HepG2 (cell line): Measurements from ENCODE around the gene CTNNA2. TPM values are rescaled to one million over a fixed set of nuclear protein-coding genes. Genes with fewer than 3 reads are reported as not detected.

ENCODE experiments used
- ATAC-seq: fragments of 200-7000 bp; cut with Tn5 transposase; 3 replicates; pipeline ENCODE4 v1.9.1; 2020; ENCODE audit warnings: mild to moderate bottlenecking, moderate library complexity
- BruUV-seq: library from RNA; stranded (reverse); fragments of 400-500 nt; replicated peaks from 2 replicates; lab custom pipeline; 2021; lab: Mats Ljungman, UMichigan
- CTCF ChIA-PET: fragments of 300-600 bp; formaldehyde crosslinking; extraction: SDS; loops from one replicate; lab custom pipeline; 2021; ENCODE audit warnings: low total read pairs, inconsistent platforms, low intra/inter-chr PET ratio; lab: Yijun Ruan, JAX
- POLR2A ChIA-PET: fragments of 350-600 bp; sonication (Branson Sonifier 250); formaldehyde crosslinking; loops from one replicate; lab custom pipeline; 2020; ENCODE audit warnings: antibody characterized with exemption, inconsistent platforms; lab: Yijun Ruan, JAX
- DNase-seq: peaks from one replicate; pipeline ENCODE4 v3.0.0-alpha.2; 2015; ENCODE audit warnings: low spot score
- FAIRE-seq: peaks from 3 replicates; lab custom pipeline; 2011; peaks lifted over from hg19 to GRCh38; lab: Jason Lieb, UNC
- H2AFZ ChIP-seq: one replicate; pipeline ENCODE4 v1.6.1; 2011; ENCODE audit warnings: low read length, inconsistent platforms
- H3K27ac ChIP-seq: fragments of 300-600 bp; 3 replicates; pipeline ENCODE4 v1.8.0; 2011; ENCODE audit warnings: mixed run types, mild to moderate bottlenecking, mixed read lengths, low read length, inconsistent platforms; ENCODE audit not compliant: insufficient read depth; ENCODE audit errors: extremely low read length
- H3K27me3 ChIP-seq, 2 experiments: fragments of 200-600 bp in 1 of 2; 2 replicates in 1 of 2; 3 replicates in 1 of 2; pipeline versions ENCODE4 v1.6.0 to v1.8.0; 2011; ENCODE audit warnings: low read length in 2 of 2, mild to moderate bottlenecking in 2 of 2, moderate library complexity in 2 of 2, inconsistent platforms in 1 of 2; ENCODE audit not compliant: insufficient read depth in 2 of 2, control insufficient read depth in 1 of 2
- H3K36me3 ChIP-seq, 2 experiments: fragments of 200-600 bp in 1 of 2; replicated peaks in 1 of 2; 2 replicates in 1 of 2; 3 replicates in 1 of 2; pipeline versions ENCODE4 v1.5.1 to v1.8.0; 2011; ENCODE audit warnings: low read length in 2 of 2, inconsistent platforms in 1 of 2; ENCODE audit not compliant: insufficient read depth in 2 of 2, control insufficient read depth in 1 of 2
- H3K4me1 ChIP-seq: 2 replicates; pipeline ENCODE4 v1.5.1; 2012; ENCODE audit warnings: low read length, inconsistent platforms; ENCODE audit not compliant: insufficient read depth
- H3K4me2 ChIP-seq: 2 replicates; pipeline ENCODE4 v1.6.0; 2011; ENCODE audit warnings: low read depth, low read length, inconsistent platforms
- H3K4me3 ChIP-seq, 3 experiments: fragments of 200-600 bp in 1 of 3; sonication (generic), shearing (Covaris generic) in 1 of 3; replicated peaks in 1 of 3; 2 replicates each; pipeline ENCODE4 v1.5.1; 2011 to 2016; ENCODE audit warnings: low read length in 3 of 3, inconsistent platforms in 2 of 3, low read depth in 2 of 3, mild to moderate bottlenecking in 2 of 3, control low read depth in 1 of 3, mixed read lengths in 1 of 3; ENCODE audit not compliant: insufficient read depth in 1 of 3
- H3K79me2 ChIP-seq: one replicate; pipeline ENCODE4 v1.6.1; 2011; ENCODE audit warnings: low read length, inconsistent platforms; ENCODE audit not compliant: insufficient read depth
- H3K9ac ChIP-seq: 2 replicates; pipeline ENCODE4 v1.6.0; 2011; ENCODE audit warnings: mild to moderate bottlenecking, low read depth, low read length, inconsistent platforms; ENCODE audit not compliant: insufficient read depth
- H3K9me3 ChIP-seq: 2 replicates; pipeline ENCODE4 v1.5.1; 2012; ENCODE audit warnings: mild to moderate bottlenecking, low read length
- H4K20me1 ChIP-seq: 2 replicates; pipeline ENCODE4 v1.6.0; 2011; ENCODE audit warnings: inconsistent platforms, mild to moderate bottlenecking, low read length, moderate library complexity; ENCODE audit not compliant: insufficient read depth
- AFF4 ChIP-seq: sonication (generic); formaldehyde crosslinking; IDR thresholded peaks from 2 replicates; pipeline ENCODE4 v1.4.0; 2020; ENCODE audit warnings: missing genetic modification reagents
- NCOA2 ChIP-seq: sonication (generic); formaldehyde crosslinking; IDR thresholded peaks from 2 replicates; pipeline ENCODE4 v1.8.0; 2022; ENCODE audit warnings: inconsistent platforms
- RFX1 ChIP-seq: fragments of 450-650 bp; IDR thresholded peaks from 2 replicates; pipeline ENCODE4 v1.6.1; 2017
- ZNF83 ChIP-seq: sonication (generic); formaldehyde crosslinking; IDR thresholded peaks from 2 replicates; pipeline ENCODE4 v1.4.0; 2020; ENCODE audit warnings: missing genetic modification reagents, mild to moderate bottlenecking, borderline replicate concordance
- WGBS: methylation state at CpG from one replicate; pipeline ENCODE4 v1.1.6; 2017; ENCODE audit warnings: low lambda C conversion rate; 5-methylcytosine and 5-hydroxymethylcytosine counted together
- in situ Hi-C: cut with HindIII; loops from 2 replicates; pipeline ENCODE4 v1.10.0; 2017; ENCODE audit warnings: low pct_unique_long_range_greater_than_20kb; ENCODE audit not compliant: extremely low pct_ligation_motif_present
- intact Hi-C: fragments of 100-400 bp; cut with micrococcal nuclease; formaldehyde crosslinking; loops from one replicate; pipeline ENCODE4 v1.10.0; 2022; ENCODE audit not compliant: unreplicated experiment
- polyA plus RNA-seq, 8 experiments: library from polyadenylated mRNA; depleted of rRNA in 3 of 8; stranded (reverse) in 7 of 8; unstranded in 1 of 8; fragments of >200 nt; fragmentation: Illumina TruSeq in 4 of 8; extraction: Trizol in 4 of 8; gene quantifications; 2 replicates each; pipeline versions ENCODE4 v1.2.1 to v1.2.3, GENCODE V29; 2011 to 2016; ENCODE audit warnings: low read depth in 4 of 8, missing spikeins in 1 of 8, mixed read lengths in 1 of 8; ENCODE audit not compliant: insufficient read depth in 1 of 8
- total RNA-seq, 5 experiments: library from RNA; depleted of rRNA; stranded (reverse); fragments of >200 nt; fragmentation: Illumina TruSeq; extraction: Trizol; gene quantifications; 2 replicates each; pipeline ENCODE4 v1.2.3, GENCODE V29; 2016; ENCODE audit warnings: low read depth in 1 of 5

Gene CTNNA2
- total and polyA plus RNA-seq, 2 of the 13 experiments (the other 11 are each of a cell fraction or from before 2014, with no cell fraction given), result not detected

GRCh38 chr2:80059447-80059846, 546.6 kb downstream of the CTNNA2 start:
- no peaks in the 10 kb centered on the region for H3K36me3 ChIP-seq
- no peaks in the 10 kb centered on the region for H3K79me2 ChIP-seq
- POLR2A ChIA-PET, result no interaction called here
- CTCF ChIA-PET, result no interaction called here
- no TSS peak for BruUV-seq
- no peak for TF ChIP-seq AFF4
- TF ChIP-seq RFX1, result peak; percentile 40; the same call in 1 of the 2 replicates
- no peak for ATAC-seq
- H4K20me1 ChIP-seq, result no peaks in the 10 kb centered on the region
- in situ Hi-C loops (no loop called here), intact Hi-C loops (no loop called here)
- H3K9me3 ChIP-seq, result no peaks in the 10 kb centered on the region
- H3K27ac ChIP-seq, result no peak overlapping the region
- no peak for FAIRE-seq
- no peak overlapping the region for H3K9ac ChIP-seq
- no peak overlapping the region for H3K4me2 ChIP-seq
- no peak overlapping the region for H3K4me3 ChIP-seq
- no peak for DNase-seq
- no peaks in the 10 kb centered on the region for H3K27me3 ChIP-seq
- WGBS, result 24% methylated on average over 5 of the region's 5 CpGs
- no peaks in the 10 kb centered on the region for H3K4me1 ChIP-seq
- H2AFZ ChIP-seq, result no peak overlapping the region

- POLR2A ChIA-PET, result no interaction called here
- H3K4me2 ChIP-seq, result no peak overlapping the region
- no peaks in the 10 kb centered on the region for H3K27me3 ChIP-seq
- no peaks in the 10 kb centered on the region for H3K79me2 ChIP-seq
- DNase-seq (no peak), ATAC-seq (no peak), FAIRE-seq (no peak)
- no peak overlapping the region for H2AFZ ChIP-seq
- BruUV-seq, result no TSS peak
- intact Hi-C loops, result no loop called here
- H3K27ac ChIP-seq, result no peak overlapping the region
- H3K9ac ChIP-seq, result no peak overlapping the region
- no peaks in the 10 kb centered on the region for H3K9me3 ChIP-seq
- no peaks in the 10 kb centered on the region for H4K20me1 ChIP-seq
- H3K4me3 ChIP-seq, result no peak overlapping the region
- TF ChIP-seq ZNF83 (CRISPR knock-in tag) (no peak), NCOA2 (no peak)
- TF ChIP-seq, all 625 proteins: peak for 0
- H3K36me3 ChIP-seq, result no peaks in the 10 kb centered on the region
- CTCF ChIA-PET, result no interaction called here
- in situ Hi-C loops, result no loop called here
- H3K4me1 ChIP-seq, result no peaks in the 10 kb centered on the region
Measured at GRCh38 chr2:80061881-80062280, 549.0 kb downstream of the CTNNA2 start.
